GM21717 (cell line): ENCODE measurements around the gene TNIK.

Experiments
- ATAC-seq: cut with Tn5 transposase; IDR thresholded peaks from one replicate; pipeline ENCODE4 v1.9.1; 2021; ENCODE audit warnings: mild to moderate bottlenecking, moderate library complexity; ENCODE audit not compliant: unreplicated experiment

Gene TNIK

DNA sequence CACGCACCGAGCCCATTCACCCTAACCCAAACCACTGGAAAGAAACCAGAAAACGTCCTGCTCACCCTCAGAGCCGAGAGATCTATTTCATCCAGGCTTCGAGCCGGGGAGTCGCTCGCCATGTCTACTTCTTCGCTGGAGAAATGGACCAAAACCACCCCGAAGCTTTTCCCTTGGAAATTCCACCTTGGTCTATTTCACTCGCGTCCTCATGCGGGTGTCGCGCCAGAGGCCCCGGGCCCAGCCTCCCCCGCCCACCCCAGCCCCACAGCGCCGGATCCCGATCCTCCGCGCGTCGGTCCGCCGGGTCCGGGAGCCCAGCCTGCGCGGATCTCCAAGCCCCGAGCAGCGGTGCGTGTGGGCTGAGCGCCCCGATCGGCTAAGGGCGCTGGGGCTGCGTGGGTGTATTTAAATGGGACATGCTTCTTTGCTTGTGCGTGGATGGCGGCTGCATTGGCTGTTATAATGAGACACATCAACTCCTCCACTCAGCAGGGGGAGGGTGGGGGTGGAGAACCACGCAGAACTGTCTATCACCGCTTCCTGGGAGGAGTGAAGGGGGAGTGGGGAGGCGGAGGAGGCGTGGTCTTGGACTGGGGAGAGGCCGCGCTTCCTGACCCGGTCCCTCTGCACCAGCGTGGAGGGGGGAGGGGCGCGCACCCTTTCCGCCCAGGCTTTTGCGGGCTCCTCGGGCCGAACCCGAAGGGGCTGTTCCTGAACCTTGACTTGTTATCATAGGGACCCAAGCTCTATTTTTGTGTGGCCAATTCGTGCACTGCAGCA is at the start of gene TNIK:
Gene TNIK, minus strand, starts transcription at position 464 of the 783 bp plus-strand sequence. Its CDS starts 342 bp downstream, at position 122.
- ATAC-seq = peak; percentile 81

DNA sequence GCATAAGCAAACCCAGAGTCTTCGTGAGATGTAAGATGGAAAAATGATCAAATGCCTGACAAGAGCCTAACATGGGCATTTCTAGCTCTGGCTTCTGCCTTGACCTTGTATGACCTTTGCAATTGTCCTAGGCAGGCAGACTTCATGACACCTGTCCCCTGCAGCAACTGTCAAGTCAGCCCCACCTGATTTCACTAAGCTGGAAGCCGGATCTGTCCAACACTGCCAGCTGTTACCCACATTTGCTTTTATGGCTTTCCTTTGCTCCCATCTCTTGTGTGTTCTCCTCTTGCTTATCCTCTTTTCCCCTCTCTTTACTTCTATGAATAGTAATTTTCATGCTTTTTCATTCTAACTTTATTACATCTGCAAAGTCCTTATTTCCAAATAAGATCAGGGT is 48.5 kb upstream of the TNIK start:
- ATAC-seq = no peak

DNA sequence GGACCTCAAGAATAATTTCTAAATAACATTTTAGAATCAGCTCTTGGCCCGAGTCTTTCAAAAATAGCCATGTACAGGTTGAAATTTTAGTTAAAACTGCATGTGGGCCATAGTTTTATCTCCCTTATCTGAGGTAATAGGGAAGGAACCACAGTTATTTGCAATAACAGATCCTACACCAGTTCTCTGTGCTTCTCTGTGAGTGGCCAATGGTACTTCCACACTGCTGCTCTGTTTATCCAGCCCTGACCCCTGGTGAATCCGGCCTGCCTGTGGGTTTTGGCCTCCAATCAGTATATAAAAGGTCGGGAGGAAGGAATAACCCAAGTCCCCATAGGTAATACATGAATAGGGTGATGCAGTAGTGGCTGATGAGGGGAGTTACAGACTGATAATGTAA is 48.0 kb upstream of the TNIK start:
- no peak for ATAC-seq

DNA sequence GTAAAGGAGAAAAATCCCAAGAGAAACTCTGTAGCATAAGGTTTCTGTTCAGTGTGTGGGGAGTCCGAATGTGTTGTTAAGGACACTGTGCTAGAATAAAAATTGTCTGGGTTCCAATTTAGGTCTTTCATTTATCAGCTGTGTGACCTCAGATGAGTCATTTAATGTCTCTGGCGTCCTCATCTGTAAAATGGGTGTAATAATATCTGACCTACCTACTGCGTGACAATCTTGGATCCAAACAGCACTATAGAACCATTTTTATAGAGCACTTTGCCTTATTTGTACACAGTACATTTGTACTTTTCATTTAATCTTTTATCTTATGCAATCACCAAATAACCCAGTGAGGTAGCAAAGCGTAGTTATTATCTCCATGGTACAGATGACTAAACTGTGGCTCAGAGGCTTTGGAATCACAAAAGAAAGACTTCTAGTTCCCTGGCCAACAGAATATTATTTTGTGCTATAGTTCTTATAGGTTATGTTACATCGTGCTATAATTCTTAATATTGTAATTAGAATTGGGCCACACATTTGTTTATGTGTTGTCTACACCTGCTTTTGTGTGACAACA is 46.6 kb upstream of the TNIK start:
- ATAC-seq = no peak

DNA sequence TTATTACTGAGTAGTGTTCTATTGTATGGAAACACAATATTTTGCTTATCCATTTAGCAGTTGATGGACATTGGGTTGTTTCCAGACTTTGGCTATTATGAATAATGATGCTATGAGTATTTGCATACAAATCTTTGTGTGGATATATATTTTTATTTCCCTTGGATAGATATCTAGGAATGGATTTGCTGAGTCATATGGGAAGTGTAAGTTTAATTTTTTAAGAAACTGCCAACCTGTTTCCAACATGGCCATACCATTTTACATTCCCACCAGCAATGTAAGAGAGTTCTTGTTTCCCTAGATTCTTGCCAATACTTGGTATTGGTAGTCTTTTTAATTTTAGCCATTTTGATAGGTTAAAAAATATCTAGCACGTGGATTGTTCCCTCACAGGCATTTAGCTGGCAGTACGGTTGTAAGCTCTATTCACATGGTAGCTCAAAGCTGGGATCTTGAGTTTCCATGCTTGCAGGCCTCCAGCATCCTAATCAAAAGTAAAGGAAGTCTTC is 45.7 kb upstream of the TNIK start:
- no peak for ATAC-seq

DNA sequence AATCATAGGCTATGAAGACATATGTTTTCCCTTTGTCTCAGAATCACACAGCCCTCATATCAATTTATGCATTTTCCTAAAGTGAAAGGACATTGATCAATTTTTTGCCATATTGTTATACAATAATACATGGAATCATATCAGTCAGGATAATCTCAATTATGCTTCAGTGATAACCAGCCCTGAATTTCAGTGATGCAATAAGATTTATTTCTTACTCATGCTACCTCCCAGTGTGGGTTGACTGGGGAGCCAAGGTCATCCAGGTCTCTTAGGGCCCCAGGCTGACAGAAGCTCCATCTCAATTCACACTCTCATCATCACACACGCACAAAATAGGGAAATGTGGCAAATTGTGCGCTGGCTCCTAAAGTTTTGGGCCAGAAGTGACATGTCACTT is 44.2 kb upstream of the TNIK start:
- no peak for ATAC-seq

DNA sequence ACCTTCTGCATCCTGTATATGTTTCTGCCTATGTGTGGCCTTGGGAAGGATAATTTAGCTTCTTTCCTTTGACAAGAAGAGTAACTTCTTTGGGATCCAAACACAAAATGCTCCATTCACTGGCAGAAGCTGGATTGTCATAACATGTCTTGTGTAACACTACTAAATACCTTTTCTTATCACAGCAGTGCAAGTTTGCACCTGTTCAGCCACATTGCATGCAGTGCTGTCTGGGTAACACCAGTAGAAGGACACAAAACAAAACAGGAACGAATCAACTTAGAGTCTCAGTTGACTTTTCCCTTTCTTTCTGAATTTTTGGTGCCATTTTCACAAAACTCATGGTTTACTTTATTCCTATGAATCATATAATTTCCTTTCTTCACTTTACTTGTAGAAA is 43.6 kb upstream of the TNIK start:
- ATAC-seq = no peak

DNA sequence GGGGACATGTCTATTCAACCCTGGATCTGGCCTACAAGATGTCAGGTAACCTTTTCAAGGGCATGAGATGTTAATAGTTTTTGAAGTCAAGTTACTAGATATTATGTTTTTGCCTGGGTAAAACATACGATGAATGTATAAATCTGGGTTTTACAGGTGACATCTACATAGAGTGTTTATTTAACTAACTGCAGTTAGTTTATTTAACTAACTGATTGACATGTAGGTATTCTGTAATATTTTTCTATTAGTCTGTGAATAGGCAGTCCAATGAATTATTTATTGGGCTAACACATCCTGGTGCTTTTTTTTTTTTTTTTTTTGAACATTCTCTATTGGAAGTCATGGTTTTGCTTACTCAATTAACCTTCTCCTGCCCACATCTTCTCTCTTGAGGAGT is 38.7 kb upstream of the TNIK start:
- ATAC-seq = no peak

DNA sequence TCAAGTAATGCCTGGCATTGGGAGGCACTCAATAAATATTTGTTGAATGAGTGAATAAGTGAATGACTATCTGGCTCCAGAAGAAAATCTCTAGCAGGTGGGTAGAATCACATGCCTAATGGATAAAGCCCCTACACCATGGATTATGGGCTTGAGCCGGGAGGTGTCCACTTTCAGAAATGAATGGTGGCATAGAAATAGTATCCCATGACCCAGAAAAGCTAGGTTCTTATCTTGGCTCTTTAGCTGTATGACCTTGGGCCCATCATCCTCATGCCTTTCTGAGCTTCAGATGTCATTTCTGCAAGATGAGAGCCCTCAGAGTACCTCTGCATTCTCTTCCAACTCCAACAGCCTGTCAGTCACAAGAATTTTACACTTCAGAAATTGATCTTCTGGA is 37.3 kb upstream of the TNIK start:
- no peak for ATAC-seq

DNA sequence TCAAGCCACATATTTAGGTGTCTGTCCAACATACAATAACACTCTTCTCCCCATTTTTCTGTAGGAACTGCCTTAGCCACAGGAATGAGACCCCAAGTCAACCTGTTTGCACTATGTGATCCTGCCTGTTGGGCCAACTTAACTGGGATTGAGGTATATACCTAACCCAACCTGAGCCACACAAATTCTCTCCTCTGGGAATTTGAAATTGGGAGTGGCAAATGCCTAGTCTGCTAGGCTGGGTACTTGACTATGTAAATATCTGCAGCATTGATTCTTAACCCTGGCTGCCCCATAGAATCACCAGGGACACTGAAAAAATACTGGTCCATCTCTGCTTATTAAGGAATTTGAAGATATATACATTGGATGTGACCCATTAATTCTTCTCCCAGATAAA is 35.2 kb upstream of the TNIK start:
- ATAC-seq = no peak

DNA sequence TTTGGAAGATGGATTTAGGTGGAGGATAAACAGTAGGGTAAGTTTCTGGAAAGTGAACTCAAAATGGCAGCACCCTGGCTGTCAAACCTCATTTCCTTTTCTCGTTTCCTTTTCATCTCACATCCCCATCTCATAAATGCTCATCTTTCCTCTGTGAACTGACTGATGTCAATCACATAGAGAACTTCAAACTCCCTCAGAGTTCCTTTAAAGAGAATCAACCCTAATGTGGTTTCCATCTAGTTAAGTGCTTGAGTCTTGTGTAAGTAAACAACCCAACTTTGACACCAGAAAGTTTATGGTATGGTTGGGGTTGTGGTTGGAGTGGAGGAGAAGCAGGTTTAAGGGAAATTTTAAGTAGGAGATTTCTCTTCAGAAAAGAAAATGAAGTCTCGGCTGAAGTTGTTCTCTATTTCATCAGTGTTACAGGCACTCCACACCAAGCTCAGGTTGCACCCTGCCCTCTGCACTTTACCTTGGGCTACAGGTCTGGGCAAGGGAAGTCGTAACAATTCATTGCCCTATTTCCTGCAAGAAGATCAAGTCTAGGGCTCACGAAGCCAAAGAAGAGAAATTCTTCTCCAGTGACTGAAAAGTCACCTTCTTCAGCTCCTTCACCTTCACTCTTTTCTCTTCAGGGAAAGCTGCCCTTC is 34.4 kb upstream of the TNIK start:
- no peak for ATAC-seq

DNA sequence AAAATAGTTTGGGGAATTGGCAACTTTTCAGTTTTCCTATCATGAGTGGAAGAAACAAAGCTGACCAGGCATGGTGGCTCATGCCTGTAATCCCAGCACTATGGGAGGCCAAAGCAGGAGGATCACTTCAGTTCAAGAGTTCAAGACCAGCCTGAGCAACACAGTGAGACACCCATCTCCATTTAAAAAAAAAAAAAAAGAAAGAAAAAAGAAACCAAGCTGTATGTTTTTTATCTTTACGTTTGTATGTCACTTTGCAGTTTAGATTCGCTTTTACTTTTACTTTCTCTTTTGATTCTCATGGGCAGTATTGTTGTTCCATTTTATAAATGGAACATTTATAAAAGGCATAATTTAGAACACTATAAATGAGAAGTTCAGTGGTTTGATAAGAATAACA is 31.2 kb upstream of the TNIK start:
- no peak for ATAC-seq

DNA sequence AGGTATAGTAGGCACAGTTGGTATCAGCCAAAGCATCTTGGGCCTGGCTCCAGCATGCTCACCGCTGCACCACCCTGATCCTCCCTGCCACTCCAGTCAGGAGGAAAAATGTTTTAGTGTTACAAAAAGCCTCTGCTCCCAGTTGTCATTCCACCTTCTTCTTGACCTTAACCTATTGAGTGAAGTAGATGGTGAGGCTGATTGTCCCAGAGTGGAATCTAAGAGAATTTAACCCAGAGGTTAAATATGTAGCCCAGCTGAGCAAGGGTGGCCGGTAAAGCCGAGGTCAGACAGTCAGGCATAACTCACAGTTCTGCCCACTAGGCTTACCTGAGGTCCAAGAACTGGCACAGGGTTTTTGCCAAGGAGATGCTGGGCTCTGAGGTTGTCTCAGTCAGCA is 30.7 kb upstream of the TNIK start:
- no peak for ATAC-seq

DNA sequence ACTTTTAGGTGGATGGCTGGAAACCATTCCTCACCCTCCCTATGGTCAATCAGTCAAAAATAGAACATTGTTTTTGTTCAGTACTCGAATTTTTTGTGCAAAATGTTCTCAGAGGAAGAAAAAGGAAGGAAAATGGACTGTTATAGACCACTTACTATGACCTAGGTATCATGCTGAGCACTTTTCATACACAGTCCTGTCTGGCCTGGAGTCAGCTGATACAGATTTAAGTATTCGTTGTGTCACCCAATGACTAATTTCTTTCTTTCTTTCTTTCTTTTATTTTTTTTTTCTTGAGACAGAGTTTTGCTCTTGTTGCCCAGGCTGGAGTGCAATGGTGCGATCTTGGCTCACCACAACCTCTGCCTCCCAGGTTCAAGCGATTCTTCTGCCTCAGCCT is 29.1 kb upstream of the TNIK start:
- ATAC-seq = no peak

DNA sequence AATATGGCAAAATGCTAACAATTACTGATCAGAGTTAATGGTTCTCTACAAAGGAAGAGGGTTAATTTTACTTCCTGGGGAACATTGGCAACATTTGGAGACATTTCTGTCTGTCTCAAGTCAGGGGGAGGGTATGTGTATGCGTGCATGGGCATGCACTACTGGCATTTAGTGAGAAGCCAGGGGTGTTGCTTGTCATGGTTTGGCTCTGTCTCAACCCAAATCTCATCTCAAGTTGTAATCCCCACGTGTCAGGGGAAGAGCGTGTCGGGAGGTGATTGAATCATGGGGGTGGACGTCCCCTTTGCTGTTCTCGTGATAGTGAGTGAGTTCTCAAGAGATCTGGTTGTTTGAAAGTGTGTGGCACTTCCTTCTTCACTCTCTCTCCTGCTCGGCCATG is 28.3 kb upstream of the TNIK start:
- ATAC-seq = no peak

DNA sequence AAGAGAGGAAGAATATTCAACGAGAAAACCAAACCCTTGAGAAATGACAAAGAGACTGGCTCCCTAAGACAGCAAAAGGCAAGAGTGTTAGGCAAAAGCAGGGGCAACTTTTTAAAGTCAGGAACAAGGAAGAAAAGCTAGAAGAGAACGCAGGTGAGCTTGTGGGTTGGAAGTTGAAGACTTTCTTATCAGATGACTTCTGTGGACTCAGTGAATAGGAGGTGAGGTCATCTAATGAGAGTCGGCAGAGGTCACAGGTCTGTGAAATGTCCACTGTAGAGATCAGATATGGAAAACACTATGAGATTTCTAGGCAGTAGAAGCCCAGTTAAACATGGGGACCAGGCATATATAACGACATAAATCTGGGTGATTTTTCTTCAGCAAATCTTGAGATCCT is 27.2 kb upstream of the TNIK start:
- no peak for ATAC-seq

DNA sequence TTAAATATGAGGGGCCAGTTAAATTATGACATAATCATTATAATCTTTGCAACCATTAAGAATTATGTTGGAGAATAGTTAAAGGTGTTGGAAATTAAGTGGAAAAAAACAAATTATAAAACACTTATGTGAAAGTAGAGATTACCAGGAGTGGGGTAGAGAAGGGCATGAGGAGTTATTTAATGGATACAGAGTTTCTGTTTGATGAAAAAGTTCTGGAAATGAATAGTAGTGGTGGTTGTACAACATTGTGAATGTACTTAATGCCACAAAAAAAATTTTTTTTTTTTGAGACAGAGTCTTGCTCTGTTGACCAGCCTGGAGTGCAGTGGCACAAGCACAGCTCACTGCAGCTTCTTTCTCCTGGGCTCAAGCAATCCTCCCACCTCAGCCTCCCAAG is 25.1 kb upstream of the TNIK start:
- no peak for ATAC-seq

DNA sequence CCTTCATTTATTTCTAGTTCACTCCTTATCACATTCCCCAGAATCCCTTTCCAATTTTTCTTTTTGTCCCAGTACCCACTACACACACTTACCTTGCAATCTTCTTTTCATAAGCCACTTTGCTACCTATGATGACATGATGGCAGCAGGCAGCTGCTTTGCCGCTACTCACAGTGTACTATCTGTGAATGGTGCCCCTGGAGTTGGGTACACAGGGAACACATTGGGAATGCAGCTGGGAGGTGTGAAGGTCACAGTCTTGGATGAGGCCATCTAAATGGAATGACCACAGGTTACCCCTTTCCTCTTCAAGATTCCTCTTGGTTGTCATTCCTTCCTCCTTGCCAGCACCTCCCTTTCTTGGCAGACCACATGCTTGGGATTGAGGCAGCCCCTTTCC is 20.8 kb upstream of the TNIK start:
- peak; percentile 11 for ATAC-seq

DNA sequence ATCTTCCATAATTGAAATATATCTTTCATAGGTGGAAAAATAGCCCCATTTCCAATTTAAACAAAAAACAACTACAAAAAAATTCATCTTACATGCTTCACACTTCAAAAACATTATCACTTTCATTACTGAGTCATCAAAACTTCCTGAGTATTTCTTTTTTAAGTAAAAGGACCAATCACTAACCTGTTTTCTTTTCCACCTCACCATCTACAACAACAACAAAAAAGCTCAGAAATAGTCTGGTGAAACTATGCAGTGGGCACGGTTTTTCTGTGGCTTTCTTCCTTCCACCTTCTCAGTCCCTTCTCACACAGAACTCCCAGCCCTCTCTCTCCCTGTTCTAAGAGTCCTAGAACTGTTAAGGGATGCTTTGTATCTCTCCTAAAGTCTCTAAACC is 20.3 kb upstream of the TNIK start:
- ATAC-seq = peak; percentile 82

DNA sequence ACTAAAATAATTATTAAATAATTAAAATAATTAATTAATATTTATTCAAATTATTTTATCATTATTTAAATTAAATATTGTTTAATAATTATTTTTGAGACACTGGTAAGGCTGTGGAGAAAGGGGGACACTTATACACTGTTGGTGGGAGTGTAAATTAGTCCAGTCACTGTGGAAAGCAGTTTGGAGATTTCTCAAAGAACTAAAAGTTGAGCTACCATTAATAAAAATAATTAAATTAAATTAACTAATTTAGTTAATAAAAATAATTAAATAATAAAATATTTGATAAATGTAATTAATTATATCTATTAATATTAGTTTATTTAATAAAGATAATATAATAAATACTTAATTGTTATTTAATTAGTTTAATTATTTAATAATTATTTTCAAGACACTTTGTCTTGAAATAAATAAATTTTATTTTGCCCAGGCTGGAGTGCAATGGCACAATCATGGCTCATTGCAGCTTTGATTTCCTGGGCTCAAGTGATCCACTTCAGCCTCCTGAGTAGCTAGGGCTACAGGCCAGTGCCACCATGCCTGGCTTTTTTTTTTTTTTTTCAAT is 16.4 kb upstream of the TNIK start:
- ATAC-seq = no peak

DNA sequence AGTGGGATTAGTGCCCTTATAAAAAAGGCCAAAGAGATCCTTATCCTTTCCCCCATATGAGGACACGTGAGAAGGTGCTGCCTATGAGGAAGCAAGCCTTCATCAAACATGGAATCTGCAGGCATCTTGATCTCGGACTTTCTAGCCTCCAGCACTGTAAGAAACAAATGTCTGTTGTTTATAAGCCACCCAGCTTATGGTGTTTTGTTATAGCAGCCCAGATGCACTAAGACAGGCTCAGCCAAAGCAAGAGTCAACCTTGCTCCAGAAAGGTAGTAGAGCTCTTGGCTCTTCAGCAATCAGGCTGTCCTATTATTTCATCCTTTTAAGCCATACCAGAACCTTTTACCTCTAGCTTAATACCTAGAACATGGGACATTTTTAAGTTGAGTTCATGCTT is 12.3 kb upstream of the TNIK start:
- no peak for ATAC-seq

DNA sequence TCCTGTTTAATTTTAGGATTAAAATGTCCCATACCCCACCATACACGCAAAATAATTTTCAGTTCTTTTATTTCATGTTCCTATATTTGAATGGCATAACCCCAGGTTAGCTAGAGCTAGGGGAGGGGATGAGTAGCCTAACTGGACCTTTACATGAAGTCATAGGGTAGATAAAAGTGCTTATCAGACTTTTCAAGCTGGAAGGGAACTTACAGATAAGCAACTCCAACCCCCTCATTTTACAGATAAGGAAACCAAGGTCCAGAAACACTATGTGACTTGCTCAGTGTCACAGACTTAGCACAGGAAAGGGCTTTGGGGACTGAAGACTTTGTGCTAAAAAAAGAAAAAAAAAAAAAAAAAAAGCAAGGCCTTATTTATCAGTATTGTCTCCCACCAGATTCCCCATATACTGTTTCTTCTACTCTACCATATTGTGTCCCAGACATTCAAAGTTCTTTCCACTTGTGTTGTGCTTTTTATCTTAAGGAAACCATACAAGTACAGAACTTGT is 10.6 kb upstream of the TNIK start:
- ATAC-seq = no peak
